Stomach (tissue), 4 donors: Measurements from ENCODE around the gene CPLX3.

Experiments
- POLR2A ChIP-seq, 4 donors: fragments of 450-650 bp; IDR thresholded peaks; one replicate each; pipeline ENCODE4 v1.6.1; 2016; ENCODE audit warnings: antibody characterized with exemption in 4 of 4, control low read depth in 2 of 4, mild to moderate bottlenecking in 1 of 4, moderate library complexity in 1 of 4
- POLR2AphosphoS5 ChIP-seq, 3 donors: sonication (generic); formaldehyde crosslinking; IDR thresholded peaks; one replicate each; pipeline ENCODE4 v1.6.1; 2016; ENCODE audit warnings: antibody characterized with exemption in 3 of 3
- TF ChIP-seq, protein P1 (sequence below), 7 experiments: fragments of 450-650 bp in 4 of 7; fragments of 200-600 bp in 3 of 7; sonication (generic) in 3 of 7; IDR thresholded peaks; one replicate each; pipeline ENCODE4 v1.5.1; 2016 to 2019; ENCODE audit warnings: antibody characterized with exemption in 7 of 7, control low read depth in 2 of 7, mild to moderate bottlenecking in 1 of 7

- TF ChIP-seq POLR2AphosphoS5 (IDR thresholded peaks at IDR 0.05) (no peak), POLR2A (IDR thresholded peaks at IDR 0.05) (no peak)
- TF ChIP-seq, protein P1, sequence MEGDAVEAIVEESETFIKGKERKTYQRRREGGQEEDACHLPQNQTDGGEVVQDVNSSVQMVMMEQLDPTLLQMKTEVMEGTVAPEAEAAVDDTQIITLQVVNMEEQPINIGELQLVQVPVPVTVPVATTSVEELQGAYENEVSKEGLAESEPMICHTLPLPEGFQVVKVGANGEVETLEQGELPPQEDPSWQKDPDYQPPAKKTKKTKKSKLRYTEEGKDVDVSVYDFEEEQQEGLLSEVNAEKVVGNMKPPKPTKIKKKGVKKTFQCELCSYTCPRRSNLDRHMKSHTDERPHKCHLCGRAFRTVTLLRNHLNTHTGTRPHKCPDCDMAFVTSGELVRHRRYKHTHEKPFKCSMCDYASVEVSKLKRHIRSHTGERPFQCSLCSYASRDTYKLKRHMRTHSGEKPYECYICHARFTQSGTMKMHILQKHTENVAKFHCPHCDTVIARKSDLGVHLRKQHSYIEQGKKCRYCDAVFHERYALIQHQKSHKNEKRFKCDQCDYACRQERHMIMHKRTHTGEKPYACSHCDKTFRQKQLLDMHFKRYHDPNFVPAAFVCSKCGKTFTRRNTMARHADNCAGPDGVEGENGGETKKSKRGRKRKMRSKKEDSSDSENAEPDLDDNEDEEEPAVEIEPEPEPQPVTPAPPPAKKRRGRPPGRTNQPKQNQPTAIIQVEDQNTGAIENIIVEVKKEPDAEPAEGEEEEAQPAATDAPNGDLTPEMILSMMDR (IDR thresholded peaks at IDR 0.05), result no peak
These were observed 3.6 kb downstream of the CPLX3 start for GRCh38 chr15:74829991-74830390.
